GM21447 (cell line): ENCODE data around the gene KISS1.

Experiments used
- ATAC-seq: cut with Tn5 transposase; IDR thresholded peaks from one replicate; pipeline ENCODE4 v1.9.1; 2021; ENCODE audit not compliant: unreplicated experiment

Gene KISS1

DNA sequence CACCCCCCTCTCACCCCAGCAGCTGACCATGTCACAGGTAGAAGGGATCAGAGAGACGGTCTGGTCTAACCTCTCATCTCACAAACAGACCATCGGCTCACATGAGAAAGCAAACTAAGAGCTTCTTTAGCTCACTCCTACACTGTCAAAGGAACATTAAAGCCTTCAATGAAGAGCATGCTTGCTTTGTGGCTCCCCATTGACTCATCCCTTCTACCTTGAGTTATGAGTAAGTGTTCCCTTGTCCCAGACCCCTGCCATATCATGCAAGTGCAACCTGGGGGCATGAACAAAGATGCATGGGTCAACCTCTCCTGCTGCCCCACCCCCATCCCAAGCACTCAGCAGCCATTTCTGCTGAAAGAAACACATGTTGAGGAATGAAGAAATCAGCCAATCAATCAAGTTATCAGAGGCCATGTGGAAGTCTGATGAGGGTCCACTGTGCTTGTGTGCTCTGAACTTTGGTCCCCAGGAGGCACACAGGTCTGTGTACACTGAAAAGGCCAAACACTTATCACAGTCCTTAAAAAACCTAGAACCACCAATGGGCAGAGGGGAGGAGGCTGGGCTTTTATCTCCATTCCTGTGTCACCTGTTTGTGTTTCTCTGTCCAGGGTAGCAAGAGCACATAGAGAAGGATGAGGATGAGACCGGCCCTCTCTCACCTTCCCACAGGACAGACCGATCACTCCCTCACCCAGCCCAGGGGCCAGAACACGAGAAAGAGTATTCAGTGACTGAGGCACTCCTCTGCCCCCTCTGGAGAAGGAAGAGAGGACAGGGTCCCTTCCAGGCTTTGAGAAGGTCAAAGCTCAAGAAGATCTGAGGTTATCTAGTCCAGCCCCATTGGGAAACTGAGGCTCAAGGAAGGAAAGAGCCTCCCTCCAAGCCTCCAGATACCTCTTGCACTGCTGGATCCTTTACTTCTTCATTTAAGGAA is 54.0 kb downstream of the KISS1 start:
- no peak for ATAC-seq

DNA sequence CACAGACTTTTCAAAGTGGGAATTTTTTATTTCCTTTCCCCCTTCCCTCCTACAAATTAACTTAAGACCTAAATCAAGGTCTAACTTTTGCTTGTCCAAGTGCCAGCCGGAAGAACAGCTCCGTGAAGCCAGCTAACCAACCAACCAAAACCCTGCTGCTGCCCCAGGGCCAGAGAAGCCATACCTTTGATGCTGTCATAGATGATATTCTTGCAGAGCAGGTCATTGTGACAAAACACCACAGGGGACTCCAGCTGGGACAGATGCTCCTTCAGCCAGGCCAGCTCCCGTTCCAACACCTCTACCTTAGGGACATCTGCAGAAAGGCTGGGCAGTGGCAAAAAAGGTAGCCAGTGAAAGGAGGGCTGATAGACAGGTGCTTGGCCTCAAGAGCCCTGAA is 55.2 kb downstream of the KISS1 start:
- ATAC-seq = no peak
